ENCODE measurements around the gene RNF43.

Gene RNF43

GRCh38 chr17:58380207-58381123, 36.9 kb downstream of the RNF43 start:
- no peak for DNase-seq

DNA sequence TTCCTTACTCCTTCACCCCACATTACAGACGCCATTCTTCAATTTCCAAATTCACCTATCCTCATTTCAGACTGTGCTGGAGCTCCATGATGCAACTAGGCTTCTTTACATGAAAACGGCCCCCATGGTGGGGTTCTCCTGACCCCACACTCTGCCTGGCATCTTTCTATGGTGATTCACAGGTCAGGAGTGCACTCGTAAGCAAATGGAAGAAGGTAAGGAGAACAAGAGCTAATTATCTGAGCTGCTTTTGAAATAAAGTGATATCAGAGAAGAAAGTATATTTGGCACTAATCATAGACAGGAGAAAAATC, 37.9 kb downstream of the RNF43 start:
- DNase-seq: no peak

DNA sequence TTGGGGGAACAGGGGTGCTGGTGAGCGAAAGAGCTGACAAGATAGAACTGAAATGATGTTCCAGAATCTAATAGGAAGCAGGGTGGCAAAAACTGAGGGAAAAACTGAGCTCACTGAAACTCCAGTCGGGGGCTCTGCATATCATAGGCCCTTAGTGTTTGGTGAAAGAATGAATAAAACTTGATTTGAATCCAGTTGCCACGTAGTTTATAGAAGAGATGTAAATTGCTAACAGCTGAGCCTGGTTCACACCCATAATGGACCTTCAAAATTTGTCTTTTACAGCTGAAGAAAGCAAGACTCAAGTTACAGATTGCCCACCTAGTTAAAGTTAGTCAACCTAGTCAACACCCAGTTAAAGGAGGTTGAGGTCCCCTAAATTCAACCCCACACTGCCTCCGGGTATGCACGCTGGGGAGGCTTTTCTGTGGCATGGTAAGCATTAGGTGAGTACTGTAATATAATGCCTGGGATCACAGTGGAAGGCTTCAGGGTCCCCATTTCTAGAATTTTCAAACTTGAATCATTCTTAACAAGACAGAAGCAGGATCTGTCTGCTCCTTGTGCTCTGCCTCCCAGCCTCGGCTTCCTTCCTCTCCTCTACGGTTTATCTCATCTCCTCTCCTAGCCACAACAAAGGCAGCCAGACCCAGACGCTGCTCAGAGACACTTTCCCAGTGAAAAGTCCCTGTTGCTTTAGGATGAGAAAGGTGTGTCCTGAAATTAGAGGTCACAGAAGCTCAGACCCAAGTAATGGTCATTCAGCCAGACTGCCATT, 38.4 kb downstream of the RNF43 start:
- DNase-seq: no peak

DNA sequence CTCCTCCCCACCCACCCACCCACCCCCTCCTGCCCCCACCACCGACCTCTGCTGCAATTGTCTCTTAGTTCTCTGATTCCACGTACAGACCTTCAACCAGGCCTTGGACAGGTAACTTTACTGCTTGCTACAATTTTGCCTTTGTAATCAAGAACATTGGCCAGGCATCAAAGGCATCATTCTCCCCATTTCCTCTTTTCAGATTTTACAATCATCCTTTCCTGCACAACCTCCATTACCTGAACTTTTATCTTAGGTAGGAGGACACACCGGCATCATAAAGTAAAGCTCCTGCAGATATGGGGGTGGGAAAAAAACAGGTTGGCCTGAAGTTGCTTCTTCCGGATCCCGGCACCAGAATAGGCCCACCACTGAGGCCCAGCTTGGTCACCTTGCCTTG, 39.7 kb downstream of the RNF43 start:
- DNase-seq: no peak

- DNase-seq: no peak
These were observed 40.2 kb downstream of the RNF43 start for GRCh38 chr17:58377093-58377601.

- no peak for DNase-seq
These were observed 40.8 kb downstream of the RNF43 start for GRCh38 chr17:58376472-58377000.

GRCh38 chr17:58375811-58376210, 41.5 kb downstream of the RNF43 start:
- no peak for DNase-seq

GRCh38 chr17:58375256-58375655, 42.1 kb downstream of the RNF43 start:
- no peak for DNase-seq

- DNase-seq: no peak
These were observed 43.4 kb downstream of the RNF43 start for GRCh38 chr17:58373923-58374322.

- DNase-seq: no peak
These were observed 44.3 kb downstream of the RNF43 start for GRCh38 chr17:58373003-58373402.

DNA sequence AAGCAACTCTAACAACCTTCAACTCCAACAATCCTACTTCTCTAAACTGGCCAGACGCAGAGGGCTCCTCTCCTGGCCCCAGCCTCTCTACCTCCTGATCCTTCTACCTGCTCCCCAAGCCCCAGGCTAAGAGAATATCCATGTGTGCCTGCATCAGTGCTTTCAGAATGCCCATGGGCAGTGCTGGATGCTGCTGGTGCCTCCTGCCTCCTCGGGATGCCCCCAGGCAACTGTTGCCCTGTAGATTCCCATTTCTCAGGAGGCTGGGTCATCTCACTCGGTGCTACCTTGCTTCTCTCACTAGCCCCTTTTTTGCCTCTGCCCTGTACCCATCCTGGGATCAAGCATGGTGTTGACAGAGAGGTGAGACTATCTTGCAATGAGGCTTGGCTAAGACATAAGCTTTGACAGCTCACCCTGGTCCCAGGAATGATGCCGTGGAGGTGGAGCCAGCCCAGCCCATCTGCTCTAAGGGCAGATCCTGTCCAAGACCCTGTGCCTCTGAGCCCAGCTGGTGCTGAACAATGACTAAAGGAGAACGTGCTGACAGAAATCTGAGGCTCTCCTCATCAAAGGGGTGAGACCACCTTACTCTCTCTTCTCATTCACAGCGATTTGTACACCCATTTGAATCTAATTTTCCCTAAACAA, 45.9 kb downstream of the RNF43 start:
- no peak for DNase-seq

- no peak for DNase-seq
These were observed 46.6 kb downstream of the RNF43 start for GRCh38 chr17:58370716-58371115.

DNA sequence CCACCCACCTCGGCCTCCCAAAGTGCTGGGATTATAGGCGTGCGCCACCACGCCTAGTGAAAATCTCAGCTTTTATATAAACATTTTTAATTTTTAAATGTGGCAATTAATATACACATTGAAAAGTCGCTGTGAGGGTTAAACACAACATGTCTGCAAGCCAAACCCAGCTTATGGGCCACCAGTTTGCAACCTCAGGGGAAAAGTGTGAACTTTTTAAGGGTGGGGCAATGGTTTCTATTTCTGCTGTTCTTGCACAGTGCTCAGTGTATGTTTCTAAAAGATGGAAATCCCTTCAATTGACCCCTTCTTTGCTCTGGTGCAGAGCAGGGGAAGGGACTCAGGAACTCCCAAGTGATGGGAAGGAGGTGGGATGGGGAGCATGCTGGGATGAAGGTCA, 47.0 kb downstream of the RNF43 start:
- DNase-seq: no peak

DNA sequence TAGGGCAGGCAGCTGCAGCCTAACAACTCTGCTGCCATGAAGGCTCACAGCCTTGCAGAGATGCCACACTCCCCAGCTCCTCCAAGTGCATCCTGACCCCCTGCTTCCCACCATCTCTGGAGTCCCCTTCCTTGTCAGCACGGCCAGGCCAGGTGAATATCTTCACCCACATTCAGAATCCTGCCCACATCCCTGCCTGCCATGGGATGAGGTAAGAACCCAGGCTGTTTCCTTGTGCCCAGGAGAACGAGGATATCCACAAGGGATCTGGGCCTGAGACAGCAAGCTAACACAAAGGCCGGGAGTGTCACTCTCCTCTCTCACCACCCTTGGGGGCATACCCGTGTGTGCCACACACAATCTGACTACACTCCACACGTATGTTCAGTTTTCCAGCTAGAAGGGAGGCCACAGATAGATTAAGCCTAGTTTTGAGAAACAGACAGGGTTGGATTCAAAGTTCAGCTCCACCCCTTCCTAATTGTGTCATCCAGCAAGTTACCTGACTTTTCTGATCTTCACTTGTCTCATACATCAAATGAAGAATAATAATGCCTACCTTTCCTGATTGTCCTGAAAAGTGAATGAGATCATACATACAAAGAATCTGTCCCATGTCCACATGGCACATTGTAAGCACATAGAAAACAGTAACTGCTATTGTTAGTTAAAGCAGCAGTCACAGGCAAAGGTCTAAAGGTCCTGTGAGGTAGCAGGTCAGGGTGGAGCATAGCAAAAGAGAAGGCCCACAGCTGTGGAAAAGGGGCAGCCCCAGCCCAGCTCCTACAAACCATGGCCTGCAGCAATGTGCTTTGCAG, 47.9 kb downstream of the RNF43 start:
- no peak for DNase-seq

GRCh38 chr17:58368860-58369213, 48.5 kb downstream of the RNF43 start:
- no peak for DNase-seq

All from NCI-H1092 (cell line).